ENCODE results near the gene TMEM184B. TPM values are rescaled to one million over a fixed set of nuclear protein-coding genes. Genes with fewer than 3 reads are reported as not detected.

TMEM184B gene
- total and polyA plus RNA-seq, 4 donors = 17.2 to 96.9 (median 71.5) TPM

GRCh38 chr22:38250643-38251340, 22.0 kb downstream of the TMEM184B start:
- 41 to 46% methylated on average over 13 of the region's 13 CpGs for WGBS, 2 donors
- Histone ChIP-seq H3K4me1 (ENCODE audit: control insufficient read depth in 1 of 2, insufficient read depth in 2 of 2, low read length in 2 of 2) (peaks cover 0 to 5% of the 10 kb centered on the region in 2 donors), H3K27me3 (ENCODE audit: control insufficient read depth in 1 of 2, insufficient read depth in 2 of 2, low read length in 1 of 2) (no peaks in the 10 kb centered on the region), H3K36me3 (ENCODE audit: control insufficient read depth in 1 of 2, insufficient read depth in 2 of 2, low read length in 1 of 2) (no peaks in the 10 kb centered on the region), H3K4me3 (ENCODE audit: low read length in 2 of 2) (no peak overlapping the region), H3K27ac (ENCODE audit: low read depth in 1 of 2, low read length in 2 of 2) (no peak overlapping the region), H3K9me3 (ENCODE audit: control insufficient read depth, low read length) (no peaks in the 10 kb centered on the region)
- intact Hi-C loops (cut with DNase I) = no loop called here
- no peak for DNase-seq
- ATAC-seq (ENCODE audit: low FRiP score) = no peak

DNA sequence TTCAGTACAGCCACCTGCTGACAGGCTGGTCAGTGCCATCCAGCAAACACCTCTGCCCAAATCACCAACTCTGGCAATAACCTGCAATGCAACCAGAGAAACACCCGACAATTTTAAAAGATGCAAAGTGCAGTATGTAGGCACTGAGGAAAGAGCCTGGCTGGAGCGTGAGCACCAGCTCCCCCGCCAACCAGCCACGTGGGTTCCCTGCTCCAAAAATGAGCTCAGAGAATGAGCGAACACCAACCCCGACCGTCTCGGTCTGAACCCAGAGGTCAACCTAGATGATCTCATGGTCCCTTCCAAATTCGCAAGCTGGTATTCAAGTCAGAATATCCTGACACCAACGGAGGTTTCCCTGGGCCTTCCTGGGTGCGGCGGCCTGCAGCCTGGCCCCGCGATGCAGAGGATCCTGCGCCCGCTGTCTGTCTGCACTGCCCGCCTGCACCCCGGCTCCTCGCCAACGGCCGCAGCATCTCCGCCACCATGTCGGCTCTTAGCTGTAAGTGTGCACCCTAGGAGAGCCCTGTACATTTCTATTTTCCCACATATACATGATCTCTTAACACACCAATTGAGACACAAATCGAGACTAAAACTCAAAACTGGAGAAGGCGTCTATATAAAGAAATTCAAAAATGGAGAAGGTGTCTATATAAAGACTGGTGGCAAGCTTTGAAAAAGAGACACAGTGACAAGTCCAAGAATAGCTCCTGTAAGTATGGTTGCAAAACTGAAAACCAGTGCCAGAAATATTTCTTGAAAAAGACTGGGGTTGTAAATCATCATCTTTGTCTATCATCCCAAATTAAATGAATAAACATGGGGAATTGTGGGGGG, 22.8 kb downstream of the TMEM184B start:
- H3K4me1 ChIP-seq (ENCODE audit: control insufficient read depth in 1 of 2, insufficient read depth in 2 of 2, low read length in 2 of 2) = peaks cover 0 to 5% of the 10 kb centered on the region in 2 donors
- no peaks in the 10 kb centered on the region for H3K27me3 ChIP-seq (ENCODE audit: control insufficient read depth in 1 of 2, insufficient read depth in 2 of 2, low read length in 1 of 2)
- WGBS, 2 donors = 75 to 77% methylated on average over 25 of the region's 25 CpGs
- no peaks in the 10 kb centered on the region for H3K9me3 ChIP-seq (ENCODE audit: control insufficient read depth, low read length)
- H3K4me3 ChIP-seq (ENCODE audit: low read length in 2 of 2) = no peak overlapping the region
- intact Hi-C loops (cut with DNase I) = no loop called here
- ATAC-seq (ENCODE audit: low FRiP score) (no peak), DNase-seq (no peak)
- no peaks in the 10 kb centered on the region for H3K36me3 ChIP-seq (ENCODE audit: control insufficient read depth in 1 of 2, insufficient read depth in 2 of 2, low read length in 1 of 2)
- H3K27ac ChIP-seq (ENCODE audit: low read depth in 1 of 2, low read length in 2 of 2) = no peak overlapping the region

DNA sequence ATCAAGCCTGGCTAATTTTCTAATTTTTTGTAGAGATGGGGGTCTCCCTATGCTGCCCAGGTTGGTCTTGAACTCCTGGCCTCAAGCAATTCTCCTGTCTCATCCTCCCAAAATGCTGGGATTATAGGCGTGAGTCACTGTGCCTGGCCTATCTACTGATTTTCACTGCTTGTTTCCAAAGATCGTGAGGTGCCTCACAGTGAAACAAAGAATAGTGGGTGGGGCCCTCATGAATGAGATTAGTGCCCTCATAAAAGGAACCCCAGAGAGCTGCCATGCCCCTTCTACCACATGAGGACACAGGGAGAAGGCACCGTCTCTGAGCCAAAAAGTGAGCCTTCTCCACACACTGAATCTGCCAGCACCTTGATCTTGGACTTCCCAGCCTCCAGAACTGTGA, 23.5 kb downstream of the TMEM184B start:
- 98 to 99% methylated on average over 3 of the region's 3 CpGs for WGBS, 2 donors
- Histone ChIP-seq H3K27ac (ENCODE audit: low read depth in 1 of 2, low read length in 2 of 2) (no peak overlapping the region), H3K4me1 (ENCODE audit: control insufficient read depth in 1 of 2, insufficient read depth in 2 of 2, low read length in 2 of 2) (peaks cover 0 to 5% of the 10 kb centered on the region in 2 donors), H3K36me3 (ENCODE audit: control insufficient read depth in 1 of 2, insufficient read depth in 2 of 2, low read length in 1 of 2) (no peaks in the 10 kb centered on the region), H3K9me3 (ENCODE audit: control insufficient read depth, low read length) (no peaks in the 10 kb centered on the region), H3K4me3 (ENCODE audit: low read length in 2 of 2) (no peak overlapping the region), H3K27me3 (ENCODE audit: control insufficient read depth in 1 of 2, insufficient read depth in 2 of 2, low read length in 1 of 2) (no peaks in the 10 kb centered on the region)
- intact Hi-C loops (cut with DNase I) = no loop called here
- DNase-seq (no peak), ATAC-seq (ENCODE audit: low FRiP score) (no peak)

- WGBS, 2 donors = 97 to 99% methylated on average over 6 of the region's 6 CpGs
- no peaks in the 10 kb centered on the region for H3K9me3 ChIP-seq (ENCODE audit: control insufficient read depth, low read length)
- ATAC-seq (ENCODE audit: low FRiP score) = no peak
- H3K27me3 ChIP-seq (ENCODE audit: control insufficient read depth in 1 of 2, insufficient read depth in 2 of 2, low read length in 1 of 2) = no peaks in the 10 kb centered on the region
- H3K27ac ChIP-seq (ENCODE audit: low read depth in 1 of 2, low read length in 2 of 2) = no peak overlapping the region
- intact Hi-C loops (cut with DNase I) = no loop called here
- H3K36me3 ChIP-seq (ENCODE audit: control insufficient read depth in 1 of 2, insufficient read depth in 2 of 2, low read length in 1 of 2) = no peaks in the 10 kb centered on the region
- DNase-seq = no peak
- peaks cover 0 to 5% of the 10 kb centered on the region in 2 donors for H3K4me1 ChIP-seq (ENCODE audit: control insufficient read depth in 1 of 2, insufficient read depth in 2 of 2, low read length in 2 of 2)
- H3K4me3 ChIP-seq (ENCODE audit: low read length in 2 of 2) = no peak overlapping the region
Measured at GRCh38 chr22:38248280-38248679, 24.5 kb downstream of the TMEM184B start.

- no peaks in the 10 kb centered on the region for H3K9me3 ChIP-seq (ENCODE audit: control insufficient read depth, low read length)
- H3K4me1 ChIP-seq (ENCODE audit: control insufficient read depth in 1 of 2, insufficient read depth in 2 of 2, low read length in 2 of 2) = peaks cover 0 to 5% of the 10 kb centered on the region in 2 donors
- 86 to 89% methylated on average over 12 of the region's 12 CpGs for WGBS, 2 donors
- no peaks in the 10 kb centered on the region for H3K27me3 ChIP-seq (ENCODE audit: control insufficient read depth in 1 of 2, insufficient read depth in 2 of 2, low read length in 1 of 2)
- DNase-seq = no peak
- ATAC-seq (ENCODE audit: low FRiP score) = no peak
- intact Hi-C loops (cut with DNase I) = no loop called here
- no peak overlapping the region for H3K4me3 ChIP-seq (ENCODE audit: low read length in 2 of 2)
- H3K27ac ChIP-seq (ENCODE audit: low read depth in 1 of 2, low read length in 2 of 2) = peak overlapping the region in 1 of 2 donors; percentile 89
- H3K36me3 ChIP-seq (ENCODE audit: control insufficient read depth in 1 of 2, insufficient read depth in 2 of 2, low read length in 1 of 2) = no peaks in the 10 kb centered on the region
Measured at GRCh38 chr22:38247713-38248112, 25.1 kb downstream of the TMEM184B start.

DNA sequence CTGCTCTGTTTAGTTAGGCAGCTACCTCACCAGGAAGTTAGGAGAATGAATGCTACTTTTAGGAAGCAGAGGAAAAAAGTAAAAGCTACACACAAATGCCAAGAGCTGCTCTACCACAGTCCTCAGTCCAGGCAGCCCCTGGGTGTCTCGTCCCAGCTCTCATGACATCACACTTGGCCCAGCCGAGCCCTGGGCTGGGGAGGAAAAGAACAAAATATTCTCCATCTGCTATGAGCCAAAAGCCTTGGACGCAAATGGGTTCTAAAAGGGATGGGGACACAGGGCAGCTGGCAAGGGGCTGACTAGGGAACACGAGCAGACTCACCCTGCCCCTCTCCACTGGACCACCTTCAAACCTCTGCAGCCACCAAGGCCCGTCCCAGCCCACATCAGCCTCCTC, 26.1 kb downstream of the TMEM184B start:
- 3 to 4% methylated on average over 4 to 5 of the region's 5 CpGs for WGBS, 2 donors
- Histone ChIP-seq H3K9me3 (ENCODE audit: control insufficient read depth, low read length) (no peaks in the 10 kb centered on the region), H3K4me1 (ENCODE audit: control insufficient read depth in 1 of 2, insufficient read depth in 2 of 2, low read length in 2 of 2) (peaks cover 0 to 5% of the 10 kb centered on the region in 2 donors), H3K27me3 (ENCODE audit: control insufficient read depth in 1 of 2, insufficient read depth in 2 of 2, low read length in 1 of 2) (no peaks in the 10 kb centered on the region), H3K27ac (ENCODE audit: low read depth in 1 of 2, low read length in 2 of 2) (peak overlapping the region in 1 of 2 donors; percentile 89), H3K36me3 (ENCODE audit: control insufficient read depth in 1 of 2, insufficient read depth in 2 of 2, low read length in 1 of 2) (no peaks in the 10 kb centered on the region), H3K4me3 (ENCODE audit: low read length in 2 of 2) (no peak overlapping the region)
- peak; percentile 85 to 91 for DNase-seq
- ATAC-seq (ENCODE audit: low FRiP score) = peak; percentile 87
- intact Hi-C loops (cut with DNase I) = no loop called here

- peaks cover 0 to 5% of the 10 kb centered on the region in 2 donors for H3K4me1 ChIP-seq (ENCODE audit: control insufficient read depth in 1 of 2, insufficient read depth in 2 of 2, low read length in 2 of 2)
- no peaks in the 10 kb centered on the region for H3K27me3 ChIP-seq (ENCODE audit: control insufficient read depth in 1 of 2, insufficient read depth in 2 of 2, low read length in 1 of 2)
- 50 to 52% methylated on average over 19 of the region's 19 CpGs for WGBS, 2 donors
- intact Hi-C loops (cut with DNase I) = no loop called here
- ATAC-seq (ENCODE audit: low FRiP score) (no peak), DNase-seq (no peak)
- H3K27ac ChIP-seq (ENCODE audit: low read depth in 1 of 2, low read length in 2 of 2) = peak overlapping the region in 1 of 2 donors; percentile 89
- no peaks in the 10 kb centered on the region for H3K36me3 ChIP-seq (ENCODE audit: control insufficient read depth in 1 of 2, insufficient read depth in 2 of 2, low read length in 1 of 2)
- no peak overlapping the region for H3K4me3 ChIP-seq (ENCODE audit: low read length in 2 of 2)
- H3K9me3 ChIP-seq (ENCODE audit: control insufficient read depth, low read length) = no peaks in the 10 kb centered on the region
Measured at GRCh38 chr22:38246046-38246658, 26.7 kb downstream of the TMEM184B start.

DNA sequence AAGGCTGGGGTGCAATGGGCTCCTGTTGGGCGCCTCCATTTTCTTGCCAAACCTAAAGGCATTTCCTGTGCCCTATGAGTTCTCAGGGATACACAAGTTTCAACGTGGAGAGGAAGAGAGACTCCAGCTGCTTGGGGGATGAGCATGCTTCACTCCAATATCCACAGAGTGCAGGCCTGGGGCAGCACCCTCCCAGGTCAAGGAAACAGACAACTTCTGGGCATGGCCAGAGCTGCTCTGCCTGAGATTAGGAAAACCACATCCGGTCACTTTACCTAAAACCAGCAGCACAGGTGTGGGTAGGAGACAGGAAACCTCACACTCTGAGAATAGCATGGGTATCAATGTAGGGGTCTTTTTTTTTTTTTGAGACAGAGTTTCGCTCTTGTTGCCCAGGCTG, 28.7 kb downstream of the TMEM184B start:
- H3K4me1 ChIP-seq (ENCODE audit: control insufficient read depth in 1 of 2, insufficient read depth in 2 of 2, low read length in 2 of 2) = peaks cover 0 to 5% of the 10 kb centered on the region in 2 donors
- intact Hi-C loops (cut with DNase I) = no loop called here
- no peak overlapping the region for H3K4me3 ChIP-seq (ENCODE audit: low read length in 2 of 2)
- H3K27me3 ChIP-seq (ENCODE audit: control insufficient read depth in 1 of 2, insufficient read depth in 2 of 2, low read length in 1 of 2) = no peaks in the 10 kb centered on the region
- WGBS, 2 donors = 77 to 78% methylated on average over 4 of the region's 4 CpGs
- H3K36me3 ChIP-seq (ENCODE audit: control insufficient read depth in 1 of 2, insufficient read depth in 2 of 2, low read length in 1 of 2) = no peaks in the 10 kb centered on the region
- ATAC-seq (ENCODE audit: low FRiP score) = no peak
- H3K9me3 ChIP-seq (ENCODE audit: control insufficient read depth, low read length) = no peaks in the 10 kb centered on the region
- H3K27ac ChIP-seq (ENCODE audit: low read depth in 1 of 2, low read length in 2 of 2) = no peak overlapping the region
- no peak for DNase-seq

All from aorta (tissue), 5 donors.